HG03175 (cell line): ENCODE measurements around the gene CSNK2A2.

Source experiments
- ATAC-seq: cut with Tn5 transposase; IDR thresholded peaks from one replicate; pipeline ENCODE4 v1.9.1; 2021; ENCODE audit warnings: mild to moderate bottlenecking, moderate library complexity; ENCODE audit not compliant: unreplicated experiment

The CSNK2A2 gene

GRCh38 chr16:58198022-58198683 is at the start of gene CSNK2A2:
Gene CSNK2A2 (minus strand): TSS chr16:58198106. CDS start chr16:58197736, 370 bp downstream.
- ATAC-seq = peak; percentile 88

- peak; percentile 97 for ATAC-seq
Observed at GRCh38 chr16:58243528-58244004, 45.7 kb upstream of the CSNK2A2 start.

GRCh38 chr16:58236831-58237230 is 38.9 kb upstream of the CSNK2A2 start:
- ATAC-seq = no peak

GRCh38 chr16:58236231-58236690 is 38.4 kb upstream of the CSNK2A2 start:
- peak; percentile 98 for ATAC-seq

GRCh38 chr16:58235663-58236062 is 37.8 kb upstream of the CSNK2A2 start:
- no peak for ATAC-seq

- no peak for ATAC-seq
Observed at GRCh38 chr16:58234831-58235595, 37.1 kb upstream of the CSNK2A2 start.

- ATAC-seq = no peak
Observed at GRCh38 chr16:58230259-58230658, 32.4 kb upstream of the CSNK2A2 start.

- ATAC-seq = no peak
Observed at GRCh38 chr16:58226790-58227189, 28.9 kb upstream of the CSNK2A2 start.

GRCh38 chr16:58225965-58226602 is 28.2 kb upstream of the CSNK2A2 start:
- no peak for ATAC-seq

GRCh38 chr16:58222532-58223316 is 24.8 kb upstream of the CSNK2A2 start:
- no peak for ATAC-seq

GRCh38 chr16:58219432-58219831 is 21.5 kb upstream of the CSNK2A2 start:
- ATAC-seq = no peak

- no peak for ATAC-seq
Observed at GRCh38 chr16:58218786-58219185, 20.9 kb upstream of the CSNK2A2 start.

GRCh38 chr16:58217311-58217925 is 19.5 kb upstream of the CSNK2A2 start:
- no peak for ATAC-seq

GRCh38 chr16:58212824-58213655 is 15.1 kb upstream of the CSNK2A2 start:
- no peak for ATAC-seq

GRCh38 chr16:58211846-58212245 is 13.9 kb upstream of the CSNK2A2 start:
- ATAC-seq = no peak

GRCh38 chr16:58211245-58211644 is 13.3 kb upstream of the CSNK2A2 start:
- ATAC-seq = no peak

- no peak for ATAC-seq
Observed at GRCh38 chr16:58205276-58206036, 7.5 kb upstream of the CSNK2A2 start.

- no peak for ATAC-seq
Observed at GRCh38 chr16:58201163-58201562, 3.3 kb upstream of the CSNK2A2 start.
